HL-60 (cell line): ENCODE data around the gene CLIC3.
A peak's percentile ranks its signal among the peaks of the same experiment; 100 is the strongest.

ENCODE experiments used
- DNase-seq, 2 experiments: peaks; one replicate each; pipeline ENCODE4 v3.0.0-alpha.2; 2010 to 2020; ENCODE audit warnings: low read depth in 1 of 2, low spot score in 1 of 2
- H3K27ac ChIP-seq: fragments of 250-450 bp; sonication (Bioruptor Pico); replicated peaks from 2 replicates; pipeline ENCODE4 v1.5.1; 2020; ENCODE audit warnings: mild to moderate bottlenecking, moderate library complexity
- H3K27me3 ChIP-seq: fragments of 250-450 bp; sonication (Bioruptor Pico); 2 replicates; pipeline ENCODE4 v1.5.1; 2021; ENCODE audit warnings: mild to moderate bottlenecking, moderate library complexity; ENCODE audit not compliant: insufficient read depth, poor library complexity, severe bottlenecking
- H3K4me3 ChIP-seq: replicated peaks from 2 replicates; pipeline ENCODE4 v1.5.1; 2011; ENCODE audit warnings: mild to moderate bottlenecking, control low read depth, low read length; ENCODE audit not compliant: insufficient read depth
- GABPA ChIP-seq: IDR thresholded peaks from 2 replicates; pipeline ENCODE4 v1.6.1; 2012; ENCODE audit warnings: low read depth
- POLR2AphosphoS5 ChIP-seq: IDR thresholded peaks from 2 replicates; pipeline ENCODE4 v1.6.1; 2012; ENCODE audit warnings: low read depth
- SPI1 ChIP-seq: IDR thresholded peaks from 2 replicates; pipeline ENCODE4 v1.6.1; 2012; ENCODE audit warnings: low read depth, mild to moderate bottlenecking, borderline replicate concordance
- TF ChIP-seq, protein P1 (sequence below): IDR thresholded peaks from one replicate; pipeline ENCODE4 v1.5.1; 2011; ENCODE audit warnings: low read length, control low read depth, inconsistent platforms; ENCODE audit not compliant: insufficient read depth
- TF ChIP-seq, protein P2 (sequence below): IDR thresholded peaks from 2 replicates; pipeline ENCODE4 v1.6.1; 2012; ENCODE audit warnings: low read depth; ENCODE audit not compliant: insufficient replicate concordance

The CLIC3 gene

DNA sequence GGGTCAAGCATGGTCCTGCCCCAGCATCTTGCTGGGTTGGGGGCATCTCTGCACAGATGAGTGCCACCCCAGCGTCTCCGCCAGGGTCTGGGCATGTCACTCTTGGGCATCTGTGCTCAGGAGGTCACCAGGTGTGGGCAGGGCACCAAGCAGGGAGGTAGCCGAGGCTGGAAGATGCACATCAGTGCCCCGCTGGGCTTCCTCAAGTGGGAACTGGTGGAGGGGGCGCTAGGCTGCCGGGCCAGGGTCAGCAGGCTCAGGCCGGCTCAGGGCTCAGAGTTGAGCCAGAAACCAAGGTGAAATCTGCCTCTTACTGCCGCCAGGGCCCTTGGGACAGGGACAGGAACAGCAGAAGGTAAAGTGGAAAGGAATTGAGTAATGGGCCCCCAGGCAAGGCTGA, 39.6 kb upstream of the CLIC3 start:
- Histone ChIP-seq H3K4me3 (no peak overlapping the region), H3K27me3 (no peaks in the 10 kb centered on the region), H3K27ac (no peak overlapping the region)
- TF ChIP-seq POLR2AphosphoS5: 0 out of 2 replicates have a peak, but pooled peaks have one; percentile 18
- TF ChIP-seq, protein P1, sequence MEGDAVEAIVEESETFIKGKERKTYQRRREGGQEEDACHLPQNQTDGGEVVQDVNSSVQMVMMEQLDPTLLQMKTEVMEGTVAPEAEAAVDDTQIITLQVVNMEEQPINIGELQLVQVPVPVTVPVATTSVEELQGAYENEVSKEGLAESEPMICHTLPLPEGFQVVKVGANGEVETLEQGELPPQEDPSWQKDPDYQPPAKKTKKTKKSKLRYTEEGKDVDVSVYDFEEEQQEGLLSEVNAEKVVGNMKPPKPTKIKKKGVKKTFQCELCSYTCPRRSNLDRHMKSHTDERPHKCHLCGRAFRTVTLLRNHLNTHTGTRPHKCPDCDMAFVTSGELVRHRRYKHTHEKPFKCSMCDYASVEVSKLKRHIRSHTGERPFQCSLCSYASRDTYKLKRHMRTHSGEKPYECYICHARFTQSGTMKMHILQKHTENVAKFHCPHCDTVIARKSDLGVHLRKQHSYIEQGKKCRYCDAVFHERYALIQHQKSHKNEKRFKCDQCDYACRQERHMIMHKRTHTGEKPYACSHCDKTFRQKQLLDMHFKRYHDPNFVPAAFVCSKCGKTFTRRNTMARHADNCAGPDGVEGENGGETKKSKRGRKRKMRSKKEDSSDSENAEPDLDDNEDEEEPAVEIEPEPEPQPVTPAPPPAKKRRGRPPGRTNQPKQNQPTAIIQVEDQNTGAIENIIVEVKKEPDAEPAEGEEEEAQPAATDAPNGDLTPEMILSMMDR: no peak
- no peak for DNase-seq

DNA sequence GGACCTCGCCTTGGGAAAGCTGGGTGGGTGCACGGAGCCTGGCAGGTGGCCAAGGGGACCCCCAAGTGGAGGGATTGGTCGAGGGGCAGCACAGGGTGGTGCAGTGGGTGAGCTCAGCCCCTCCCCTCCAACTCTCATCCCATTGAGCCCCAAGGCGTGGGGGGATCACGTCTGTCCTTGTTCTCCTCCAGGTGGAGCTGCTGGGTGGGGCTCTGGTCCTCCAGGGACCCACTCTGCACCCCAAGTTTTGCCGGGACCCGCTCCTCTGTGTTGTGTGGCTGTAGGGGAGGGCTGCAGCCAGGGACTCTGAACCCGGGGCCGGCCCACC, 39.1 kb upstream of the CLIC3 start:
- no peak for DNase-seq
- peak overlapping the region; percentile 84 for H3K27ac ChIP-seq

DNA sequence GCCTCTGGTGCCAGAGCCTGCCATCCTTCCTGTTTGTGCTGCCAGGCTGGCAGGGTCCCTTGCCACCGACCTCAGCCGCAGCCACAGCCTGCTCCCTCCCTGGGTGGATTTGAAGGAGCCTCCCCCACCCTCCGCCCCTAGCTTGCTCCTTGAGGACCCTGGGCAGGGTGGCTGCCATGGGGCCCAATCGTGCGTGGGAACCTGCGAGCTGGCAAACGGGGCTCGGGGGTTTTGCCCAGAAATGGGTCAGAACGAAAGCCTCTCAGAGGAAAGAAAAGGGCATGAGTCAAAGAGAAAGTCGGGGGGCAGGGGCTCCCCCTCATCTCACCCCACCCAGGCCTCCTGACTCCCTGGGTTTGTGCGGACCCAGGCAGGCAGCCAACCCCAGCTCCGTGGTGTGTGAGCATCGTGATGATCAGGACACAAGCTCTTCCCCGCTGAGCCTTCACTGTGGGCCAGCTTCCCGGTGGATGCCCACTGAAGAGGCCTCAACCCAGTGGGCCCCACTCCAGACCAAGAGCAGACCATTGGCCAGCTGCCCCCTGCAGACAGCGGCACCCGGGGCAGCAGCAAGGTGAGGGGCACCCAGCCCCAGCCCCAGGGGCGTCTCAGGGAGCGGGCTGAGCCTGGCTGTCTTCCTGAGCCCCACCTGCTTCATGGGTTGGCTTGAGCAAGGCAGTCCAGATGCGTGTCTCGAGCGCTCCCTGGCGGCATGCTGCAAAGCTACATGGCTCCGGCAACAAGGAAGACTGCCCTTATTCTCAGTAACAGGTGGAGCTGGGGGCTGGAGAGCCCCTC, 38.5 kb upstream of the CLIC3 start:
- H3K27me3 ChIP-seq: no peaks in the 10 kb centered on the region
- TF ChIP-seq GABPA (no peak), POLR2AphosphoS5 (peak; percentile 47; the same call in 1 of the 2 replicates)
- TF ChIP-seq, protein P1: peak; percentile 81
- TF ChIP-seq, protein P2, sequence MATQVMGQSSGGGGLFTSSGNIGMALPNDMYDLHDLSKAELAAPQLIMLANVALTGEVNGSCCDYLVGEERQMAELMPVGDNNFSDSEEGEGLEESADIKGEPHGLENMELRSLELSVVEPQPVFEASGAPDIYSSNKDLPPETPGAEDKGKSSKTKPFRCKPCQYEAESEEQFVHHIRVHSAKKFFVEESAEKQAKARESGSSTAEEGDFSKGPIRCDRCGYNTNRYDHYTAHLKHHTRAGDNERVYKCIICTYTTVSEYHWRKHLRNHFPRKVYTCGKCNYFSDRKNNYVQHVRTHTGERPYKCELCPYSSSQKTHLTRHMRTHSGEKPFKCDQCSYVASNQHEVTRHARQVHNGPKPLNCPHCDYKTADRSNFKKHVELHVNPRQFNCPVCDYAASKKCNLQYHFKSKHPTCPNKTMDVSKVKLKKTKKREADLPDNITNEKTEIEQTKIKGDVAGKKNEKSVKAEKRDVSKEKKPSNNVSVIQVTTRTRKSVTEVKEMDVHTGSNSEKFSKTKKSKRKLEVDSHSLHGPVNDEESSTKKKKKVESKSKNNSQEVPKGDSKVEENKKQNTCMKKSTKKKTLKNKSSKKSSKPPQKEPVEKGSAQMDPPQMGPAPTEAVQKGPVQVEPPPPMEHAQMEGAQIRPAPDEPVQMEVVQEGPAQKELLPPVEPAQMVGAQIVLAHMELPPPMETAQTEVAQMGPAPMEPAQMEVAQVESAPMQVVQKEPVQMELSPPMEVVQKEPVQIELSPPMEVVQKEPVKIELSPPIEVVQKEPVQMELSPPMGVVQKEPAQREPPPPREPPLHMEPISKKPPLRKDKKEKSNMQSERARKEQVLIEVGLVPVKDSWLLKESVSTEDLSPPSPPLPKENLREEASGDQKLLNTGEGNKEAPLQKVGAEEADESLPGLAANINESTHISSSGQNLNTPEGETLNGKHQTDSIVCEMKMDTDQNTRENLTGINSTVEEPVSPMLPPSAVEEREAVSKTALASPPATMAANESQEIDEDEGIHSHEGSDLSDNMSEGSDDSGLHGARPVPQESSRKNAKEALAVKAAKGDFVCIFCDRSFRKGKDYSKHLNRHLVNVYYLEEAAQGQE: no peak
- H3K27ac ChIP-seq: peak overlapping the region; percentile 84
- peak overlapping the region; percentile 88 for H3K4me3 ChIP-seq
- DNase-seq: peak; percentile 82 to 93

More for the DNA sequence above, 39.1 kb upstream of the CLIC3 start:
- H3K27me3 ChIP-seq: no peaks in the 10 kb centered on the region
- peak overlapping the region; percentile 25 for H3K4me3 ChIP-seq
- TF ChIP-seq, protein P2: no peak
- TF ChIP-seq, protein P1: no peak
- TF ChIP-seq GABPA (no peak), POLR2AphosphoS5 (no peak), SPI1 (no peak)
